Activated CD4-positive, alpha-beta T cell treated with anti-CD3 and anti-CD28 coated beads, Interleukin-2, amount 10 ng/mL, durations not matched to agents 24 days and 14 days (primary cell): ENCODE results near the gene GLS2. TPM values are rescaled to one million over a fixed set of nuclear protein-coding genes. Genes with fewer than 3 reads are reported as not detected.
"Not testable (repeated sequence)": the region's sequence is repeated elsewhere in the genome, so short reads cannot be mapped to it uniquely, and the experiment has no call there.

Source experiments
- DNase-seq: peaks from one replicate; pipeline ENCODE4 v3.0.0; 2022
- H3K27ac Mint-ChIP-seq: one replicate; pipeline ENCODE4 v1.8.0; 2022; ENCODE audit warnings: mild to moderate bottlenecking, mixed read lengths
- H3K27me3 Mint-ChIP-seq: one replicate; pipeline ENCODE4 v1.8.0; 2022; ENCODE audit warnings: mixed read lengths
- H3K36me3 Mint-ChIP-seq: one replicate; pipeline ENCODE4 v1.8.0; 2022; ENCODE audit warnings: low read depth, mild to moderate bottlenecking, mixed read lengths
- H3K4me1 Mint-ChIP-seq: one replicate; pipeline ENCODE4 v1.8.0; 2021; ENCODE audit warnings: mixed read lengths
- H3K4me3 Mint-ChIP-seq: one replicate; pipeline ENCODE4 v1.8.0; 2022; ENCODE audit warnings: mild to moderate bottlenecking, moderate library complexity, mixed read lengths
- H3K9me3 Mint-ChIP-seq: one replicate; pipeline ENCODE4 v1.8.0; 2021; ENCODE audit warnings: mixed read lengths
- intact Hi-C: fragments of 100-400 bp; cut with micrococcal nuclease; formaldehyde crosslinking; loops from one replicate; pipeline ENCODE4 v1.15.1; 2023
- total RNA-seq: library from RNA; stranded (reverse); gene quantifications from 2 replicates; pipeline ENCODE4 v1.2.3, GENCODE V29; 2022

The GLS2 gene
- total RNA-seq, result 1.9 and 2.4 TPM in 2 replicates

GRCh38 chr12:56488041-56488955 lies at the start of gene GLS2:
Gene GLS2 (minus strand): TSS chr12:56488161. CDS start chr12:56488118, 43 bp downstream.
- intact Hi-C loops, result loop anchor here (2.0 kb wide), 1 partner anchor 19 kb away; the partner anchor contains the start of gene SPRYD4
- peaks cover 5% of the 10 kb centered on the region for H3K9me3 Mint-ChIP-seq
- peak; percentile 90 for DNase-seq
- H3K27ac Mint-ChIP-seq, result no peak within 1 kb of the TSS
- H3K27me3 Mint-ChIP-seq, result peaks cover 38% of the 10 kb centered on the region
- H3K4me3 Mint-ChIP-seq, result peak within 1 kb of the TSS; percentile 87
- peaks cover 4% of the 10 kb centered on the region for H3K36me3 Mint-ChIP-seq
- peaks cover 12% of the 10 kb centered on the region for H3K4me1 Mint-ChIP-seq

GRCh38 chr12:56537546-56537945 lies 49.6 kb upstream of the GLS2 start:
- H3K27me3 Mint-ChIP-seq, result peaks cover 4% of the 10 kb centered on the region
- no peak for DNase-seq
- intact Hi-C loops, result no loop called here
- no peak overlapping the region for H3K27ac Mint-ChIP-seq
- H3K36me3 Mint-ChIP-seq, result no peaks in the 10 kb centered on the region
- no peaks in the 10 kb centered on the region for H3K9me3 Mint-ChIP-seq
- H3K4me1 Mint-ChIP-seq, result no peaks in the 10 kb centered on the region
- H3K4me3 Mint-ChIP-seq, result no peak overlapping the region

GRCh38 chr12:56530390-56531055 lies 42.6 kb upstream of the GLS2 start:
- DNase-seq, result no peak
- H3K4me1 Mint-ChIP-seq, result no peaks in the 10 kb centered on the region
- intact Hi-C loops, result no loop called here
- H3K27me3 Mint-ChIP-seq, result peaks cover 3% of the 10 kb centered on the region
- H3K27ac Mint-ChIP-seq, result no peak overlapping the region
- H3K36me3 Mint-ChIP-seq, result no peaks in the 10 kb centered on the region
- H3K9me3 Mint-ChIP-seq, result no peaks in the 10 kb centered on the region
- H3K4me3 Mint-ChIP-seq, result no peak overlapping the region

GRCh38 chr12:56529656-56530055 lies 41.7 kb upstream of the GLS2 start:
- no peak for DNase-seq
- Mint-ChIP-seq H3K36me3 (no peaks in the 10 kb centered on the region), H3K27me3 (no peaks in the 10 kb centered on the region), H3K4me3 (no peak overlapping the region), H3K9me3 (no peaks in the 10 kb centered on the region), H3K4me1 (no peaks in the 10 kb centered on the region), H3K27ac (no peak overlapping the region)
- intact Hi-C loops, result no loop called here

- H3K9me3 Mint-ChIP-seq, result no peaks in the 10 kb centered on the region
- no peak overlapping the region for H3K4me3 Mint-ChIP-seq
- no peaks in the 10 kb centered on the region for H3K4me1 Mint-ChIP-seq
- no peak for DNase-seq
- intact Hi-C loops, result no loop called here
- no peaks in the 10 kb centered on the region for H3K27me3 Mint-ChIP-seq
- no peaks in the 10 kb centered on the region for H3K36me3 Mint-ChIP-seq
- H3K27ac Mint-ChIP-seq, result no peak overlapping the region
Measured at GRCh38 chr12:56528846-56529245, 40.9 kb upstream of the GLS2 start.

GRCh38 chr12:56522411-56523193 lies 34.6 kb upstream of the GLS2 start:
- intact Hi-C loops, result no loop called here
- Mint-ChIP-seq H3K36me3 (no peaks in the 10 kb centered on the region), H3K27ac (peak overlapping the region; percentile 75)

GRCh38 chr12:56521590-56522371 lies 33.8 kb upstream of the GLS2 start, which contains the start of gene RBMS2:
Gene RBMS2 (plus strand): TSS chr12:56521820. CDS start chr12:56522024, 204 bp downstream.
- no peaks in the 10 kb centered on the region for H3K9me3 Mint-ChIP-seq
- peak; percentile 81 for DNase-seq
- H3K4me1 Mint-ChIP-seq, result peaks cover 29% of the 10 kb centered on the region
- H3K36me3 Mint-ChIP-seq, result no peaks in the 10 kb centered on the region
- no peaks in the 10 kb centered on the region for H3K27me3 Mint-ChIP-seq
- intact Hi-C loops, result loop anchor here (2.0 kb wide), 1 partner anchor 107 kb away; no protein-coding TSS in a partner anchor
- peak within 1 kb of the TSS; percentile 75 for H3K27ac Mint-ChIP-seq
- peak within 1 kb of the TSS; percentile 93 for H3K4me3 Mint-ChIP-seq

More at GRCh38 chr12:56522411-56523193, 34.6 kb upstream of the GLS2 start:
- no peaks in the 10 kb centered on the region for H3K27me3 Mint-ChIP-seq
- H3K4me3 Mint-ChIP-seq, result peak overlapping the region; percentile 93
- H3K9me3 Mint-ChIP-seq, result no peaks in the 10 kb centered on the region
- peaks cover 29% of the 10 kb centered on the region for H3K4me1 Mint-ChIP-seq
- no peak for DNase-seq

GRCh38 chr12:56521209-56521589 lies 33.2 kb upstream of the GLS2 start:
- Mint-ChIP-seq H3K36me3 (no peaks in the 10 kb centered on the region), H3K27ac (peak overlapping the region; percentile 75), H3K4me3 (peak overlapping the region; percentile 93), H3K27me3 (no peaks in the 10 kb centered on the region), H3K9me3 (no peaks in the 10 kb centered on the region), H3K4me1 (peaks cover 29% of the 10 kb centered on the region)
- intact Hi-C loops, result loop anchor here (2.0 kb wide), 1 partner anchor 108 kb away; no protein-coding TSS in a partner anchor
- DNase-seq, result no peak

GRCh38 chr12:56520506-56520905 lies 32.5 kb upstream of the GLS2 start:
- Mint-ChIP-seq H3K27me3 (no peaks in the 10 kb centered on the region), H3K9me3 (no peaks in the 10 kb centered on the region), H3K4me1 (peaks cover 29% of the 10 kb centered on the region), H3K27ac (no peak overlapping the region), H3K36me3 (no peaks in the 10 kb centered on the region), H3K4me3 (peak overlapping the region; percentile 73)
- no peak for DNase-seq
- intact Hi-C loops, result loop anchor here (2.0 kb wide), 1 partner anchor 108 kb away; no protein-coding TSS in a partner anchor

GRCh38 chr12:56520048-56520447 lies 32.1 kb upstream of the GLS2 start:
- Mint-ChIP-seq H3K27me3 (no peaks in the 10 kb centered on the region), H3K9me3 (no peaks in the 10 kb centered on the region), H3K36me3 (no peaks in the 10 kb centered on the region), H3K27ac (no peak overlapping the region), H3K4me1 (peaks cover 29% of the 10 kb centered on the region), H3K4me3 (no peak overlapping the region)
- DNase-seq, result no peak
- intact Hi-C loops, result loop anchor here (2.0 kb wide), 1 partner anchor 109 kb away; no protein-coding TSS in a partner anchor

- Mint-ChIP-seq H3K4me3 (no peak overlapping the region), H3K36me3 (no peaks in the 10 kb centered on the region), H3K4me1 (peaks cover 33% of the 10 kb centered on the region), H3K27me3 (peaks cover under 1% of the 10 kb centered on the region), H3K27ac (no peak overlapping the region), H3K9me3 (no peaks in the 10 kb centered on the region)
- DNase-seq, result no peak
- intact Hi-C loops, result no loop called here
Measured at GRCh38 chr12:56518570-56518969, 30.6 kb upstream of the GLS2 start.

GRCh38 chr12:56517854-56518253 lies 29.9 kb upstream of the GLS2 start:
- no peak overlapping the region for H3K27ac Mint-ChIP-seq
- intact Hi-C loops, result no loop called here
- no peak for DNase-seq
- no peaks in the 10 kb centered on the region for H3K9me3 Mint-ChIP-seq
- H3K36me3 Mint-ChIP-seq, result no peaks in the 10 kb centered on the region
- H3K4me1 Mint-ChIP-seq, result peaks cover 31% of the 10 kb centered on the region
- H3K4me3 Mint-ChIP-seq, result no peak overlapping the region
- H3K27me3 Mint-ChIP-seq, result peaks cover 2% of the 10 kb centered on the region

GRCh38 chr12:56514014-56514318 lies 26.0 kb upstream of the GLS2 start:
- DNase-seq, intact Hi-C loops, H3K27ac Mint-ChIP-seq, H3K4me3 Mint-ChIP-seq, H3K4me1 Mint-ChIP-seq, H3K9me3 Mint-ChIP-seq, H3K36me3 Mint-ChIP-seq: not testable (repeated sequence)
- H3K27me3 Mint-ChIP-seq, result peaks cover 15% of the 10 kb centered on the region
